CD4-positive, alpha-beta T cell treated with Interleukin-1 beta for 1 hour (primary cell): ENCODE data around the gene NPPA.

Experiments used
- DNase-seq, 2 donors: peaks; one replicate each; pipeline ENCODE4 v3.0.0-alpha.2; 2020 to 2022

The NPPA gene

DNA sequence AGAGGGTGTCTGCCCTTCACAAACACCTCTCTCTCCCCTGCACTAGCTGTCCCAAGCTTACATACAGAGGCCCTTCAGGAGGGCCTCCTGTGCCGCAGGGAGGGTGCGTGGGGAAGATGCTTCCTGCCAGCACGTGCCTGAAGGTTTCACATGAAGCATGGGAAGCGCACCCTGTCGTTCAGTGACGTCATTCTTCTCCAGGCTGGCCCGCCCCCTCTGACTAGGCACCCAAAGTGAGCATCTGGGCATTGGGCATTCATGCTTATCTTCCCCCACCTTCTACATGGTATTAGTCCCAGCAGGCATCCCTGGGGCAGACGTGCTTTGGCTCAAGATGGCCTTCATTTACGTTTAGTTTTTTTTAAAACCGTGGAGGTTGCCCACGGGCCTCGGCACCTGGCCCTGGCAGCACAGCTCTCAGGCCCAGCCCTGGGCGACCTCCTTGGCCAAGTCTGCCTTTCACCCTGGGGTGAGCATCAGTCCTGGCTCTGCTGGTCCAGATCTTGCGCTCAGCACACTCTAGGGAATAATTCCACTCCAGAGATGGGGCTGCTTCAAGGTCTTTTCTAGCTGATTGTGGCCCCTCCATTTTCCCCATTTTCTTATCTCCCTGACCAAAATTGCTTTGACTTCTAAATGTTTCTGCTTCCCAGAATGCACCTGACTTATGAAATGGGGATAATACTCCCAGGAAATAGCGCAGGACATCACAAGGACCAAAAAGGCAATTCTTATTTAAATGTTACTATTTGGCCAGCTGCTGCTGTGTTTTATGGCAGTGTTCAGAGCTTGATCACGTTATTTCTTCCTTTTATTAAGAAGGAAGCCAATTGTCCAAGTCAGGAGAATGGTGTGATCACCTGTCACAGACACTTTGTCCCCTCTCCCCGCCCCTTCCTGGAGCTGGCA, 6.1 kb downstream of the NPPA start:
- peak in 1 of 2 donors; percentile 10 for DNase-seq

DNA sequence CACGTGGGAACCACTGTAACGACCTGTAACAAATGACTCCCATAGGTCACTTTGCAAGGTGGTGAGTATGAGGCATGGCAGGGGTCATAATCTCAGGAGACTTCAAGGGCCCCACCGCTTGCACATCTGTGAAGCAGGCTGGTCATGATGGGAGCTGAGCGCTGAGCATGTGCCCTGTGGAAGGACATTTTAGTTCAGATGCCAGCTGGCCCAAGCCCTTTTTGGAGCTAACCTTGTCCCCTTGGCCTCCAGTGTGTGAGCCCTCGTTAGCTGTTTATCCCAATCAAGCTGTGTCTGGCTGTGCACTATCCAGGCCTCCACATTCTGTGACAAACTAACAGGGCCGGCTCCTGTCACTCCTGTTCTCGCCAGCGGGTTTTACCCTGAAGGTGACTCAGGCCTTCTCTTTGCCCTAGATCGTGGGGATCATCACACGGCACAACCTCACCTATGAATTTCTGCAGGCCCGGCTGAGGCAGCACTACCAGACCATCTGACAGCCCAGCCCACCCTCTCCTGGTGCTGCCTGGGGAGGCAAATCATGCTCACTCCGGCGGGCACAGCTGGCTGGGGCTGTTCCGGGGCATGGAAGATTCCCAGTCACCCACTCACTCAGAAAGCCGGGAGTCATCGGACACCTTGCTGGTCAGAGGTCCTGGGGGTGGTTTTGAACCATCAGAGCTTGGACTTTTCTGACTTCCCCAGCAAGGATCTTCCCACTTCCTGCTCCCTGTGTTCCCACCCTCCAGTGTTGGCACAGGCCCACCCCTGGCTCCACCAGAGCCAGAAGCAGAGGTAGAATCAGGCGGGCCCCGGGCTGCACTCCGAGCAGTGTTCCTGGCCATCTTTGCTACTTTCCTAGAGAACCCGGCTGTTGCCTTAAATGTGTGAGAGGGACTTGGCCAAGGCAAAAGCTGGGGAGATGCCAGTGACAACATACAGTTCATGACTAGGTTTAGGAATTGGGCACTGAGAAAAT, 7.6 kb downstream of the NPPA start:
- no peak for DNase-seq

DNA sequence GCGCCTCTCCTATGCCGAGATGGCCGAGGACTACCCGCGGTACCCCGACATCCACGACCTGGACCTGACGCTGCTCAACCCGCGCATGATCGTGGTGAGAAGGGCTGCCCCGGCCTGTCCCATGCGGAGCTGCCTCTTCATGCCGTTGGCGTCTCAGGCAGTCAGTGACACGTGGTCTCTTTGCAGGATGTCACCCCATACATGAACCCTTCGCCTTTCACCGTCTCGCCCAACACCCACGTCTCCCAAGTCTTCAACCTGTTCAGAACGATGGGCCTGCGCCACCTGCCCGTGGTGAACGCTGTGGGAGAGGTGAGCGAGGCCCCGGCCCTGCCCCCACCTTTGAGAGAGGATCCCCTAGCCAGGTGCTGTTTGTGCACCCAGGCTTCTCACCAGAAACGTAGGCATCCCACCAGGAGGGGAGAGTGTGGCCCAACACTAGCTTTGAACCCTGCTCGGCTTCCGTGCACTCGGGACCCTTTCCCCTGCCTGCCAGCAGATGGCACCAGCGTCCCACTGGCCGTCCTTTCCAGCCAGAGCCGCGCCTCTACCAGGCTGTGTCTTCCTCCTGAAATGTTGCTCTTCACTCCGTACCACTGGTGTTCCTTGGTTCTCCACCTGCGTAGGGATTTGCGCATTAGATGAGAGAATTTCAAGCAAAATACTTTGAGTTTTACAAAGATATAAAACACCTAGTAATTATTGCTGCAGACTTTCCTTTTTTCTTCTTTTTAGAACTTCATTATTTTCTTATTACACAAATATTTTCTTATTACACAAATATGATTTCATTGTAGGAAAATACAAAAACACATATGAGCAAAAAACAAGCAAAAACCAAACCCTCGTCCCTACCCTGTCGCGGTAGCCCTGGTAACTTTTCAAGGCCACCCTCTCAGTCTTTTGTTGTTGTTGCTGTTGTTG, 9.0 kb downstream of the NPPA start:
- peak; percentile 72 to 73 for DNase-seq

DNA sequence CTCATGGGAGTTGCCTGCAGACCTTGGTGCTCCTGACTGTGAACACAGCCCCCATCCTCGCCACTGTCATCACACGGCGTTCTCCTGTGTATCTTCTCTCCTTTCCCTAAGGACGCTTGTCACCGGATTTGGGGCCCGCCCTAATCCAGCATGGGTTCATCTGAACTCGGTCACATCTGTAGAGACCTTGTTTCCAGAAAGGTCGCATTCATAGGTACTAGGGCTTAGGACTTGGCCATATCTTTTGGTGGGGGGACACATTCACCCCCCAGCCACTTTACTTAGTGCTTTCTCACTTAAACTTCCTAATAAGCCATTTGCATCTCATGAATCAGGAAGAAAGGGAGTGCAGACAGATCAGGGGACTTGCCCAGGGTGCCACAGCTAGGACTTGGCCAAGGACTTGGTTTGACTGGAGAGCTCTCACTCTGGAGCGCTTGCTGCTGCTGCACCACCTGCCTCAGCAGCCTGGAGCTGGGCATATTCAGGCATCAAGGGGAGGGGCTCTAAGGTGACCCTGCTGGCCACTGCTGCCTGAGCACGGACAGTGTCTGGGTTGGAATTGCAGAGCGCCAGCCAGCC, 9.7 kb downstream of the NPPA start:
- DNase-seq = no peak

- DNase-seq = no peak
Measured at GRCh38 chr1:11836955-11837766, 10.4 kb downstream of the NPPA start.

- no peak for DNase-seq
Measured at GRCh38 chr1:11835441-11836225, 11.9 kb downstream of the NPPA start.

DNA sequence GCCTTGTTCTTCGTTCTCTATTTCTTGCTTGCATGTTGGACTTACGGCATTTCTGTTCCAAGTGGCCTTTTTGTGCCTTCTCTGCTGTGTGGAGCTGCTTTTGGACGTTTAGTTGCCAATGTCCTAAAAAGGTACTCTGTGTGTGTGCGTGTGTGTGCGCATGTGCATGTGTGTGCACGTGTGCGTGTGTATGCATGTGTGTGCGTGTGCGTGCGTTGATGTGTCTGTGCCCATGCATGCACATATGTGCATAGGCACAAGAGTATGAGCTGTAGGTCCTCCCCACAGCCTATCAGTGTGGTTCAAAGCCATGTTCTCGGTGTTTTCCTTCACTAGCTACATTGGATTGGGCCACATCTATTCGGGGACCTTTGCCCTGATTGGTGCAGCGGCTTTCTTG, 13.7 kb downstream of the NPPA start:
- no peak for DNase-seq

DNA sequence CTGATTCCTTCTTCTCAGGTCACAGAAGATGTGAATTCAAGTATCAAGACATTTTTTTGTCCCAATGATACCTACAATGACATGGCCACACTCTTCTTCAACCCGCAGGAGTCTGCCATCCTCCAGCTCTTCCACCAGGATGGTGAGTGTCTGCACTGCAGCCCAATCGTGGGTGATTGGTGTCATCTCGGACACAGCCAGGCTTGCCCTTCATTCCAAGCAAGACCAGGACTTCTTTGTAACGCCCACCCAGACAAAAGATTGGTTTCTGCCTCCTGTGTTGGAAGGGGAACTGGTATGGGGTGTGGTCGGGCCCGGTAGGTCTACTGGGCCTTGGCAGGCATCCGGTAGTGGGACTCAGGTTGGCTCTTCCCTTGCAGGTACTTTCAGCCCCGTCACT, 14.1 kb downstream of the NPPA start:
- no peak for DNase-seq

GRCh38 chr1:11831945-11832725, 15.4 kb downstream of the NPPA start:
- no peak for DNase-seq

DNA sequence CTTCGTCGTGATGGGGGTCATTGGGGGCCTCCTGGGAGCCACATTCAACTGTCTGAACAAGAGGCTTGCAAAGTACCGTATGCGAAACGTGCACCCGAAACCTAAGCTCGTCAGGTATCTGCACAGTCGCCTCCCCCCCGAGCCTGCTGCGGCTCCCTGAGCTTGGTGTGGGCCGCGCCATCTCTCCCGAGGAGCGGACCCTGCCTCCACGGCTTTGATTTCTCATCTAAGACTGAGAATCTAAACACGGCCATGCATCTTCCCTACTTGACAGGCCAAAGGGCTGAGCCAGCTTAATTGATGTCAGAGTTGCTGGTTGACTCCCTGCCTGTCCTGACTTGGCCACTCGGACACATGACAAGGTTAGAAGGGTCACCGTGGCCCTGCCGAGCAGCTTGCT, 19.1 kb downstream of the NPPA start:
- DNase-seq = no peak

- DNase-seq = no peak
Measured at GRCh38 chr1:11826946-11827345, 20.6 kb downstream of the NPPA start.

GRCh38 chr1:11825131-11825530, 22.5 kb downstream of the NPPA start:
- no peak for DNase-seq

GRCh38 chr1:11823366-11824137, 24.0 kb downstream of the NPPA start:
- DNase-seq = no peak

- no peak for DNase-seq
Measured at GRCh38 chr1:11822091-11822490, 25.5 kb downstream of the NPPA start.

GRCh38 chr1:11817192-11817591, 30.4 kb downstream of the NPPA start:
- no peak for DNase-seq

DNA sequence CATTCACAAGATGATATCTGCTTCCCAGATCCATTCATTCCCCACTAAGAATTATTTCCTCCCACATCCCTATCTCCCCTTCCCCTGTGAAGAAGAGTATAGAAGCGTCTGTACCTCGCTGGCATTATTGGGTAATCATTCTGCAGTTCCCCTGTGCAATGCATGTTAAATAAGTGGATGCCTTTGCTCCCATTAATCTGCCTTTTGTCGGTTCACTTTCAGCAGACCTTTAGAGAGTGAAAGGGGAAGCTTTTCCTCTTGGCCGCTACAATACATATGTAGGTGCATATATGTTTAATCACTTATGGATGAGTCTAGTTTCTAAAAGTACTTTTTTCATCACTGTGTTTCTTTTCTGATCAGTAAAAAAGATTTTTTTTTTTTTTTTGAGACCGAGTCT, 34.6 kb downstream of the NPPA start:
- no peak for DNase-seq

GRCh38 chr1:11807133-11807532, 40.5 kb downstream of the NPPA start:
- DNase-seq = no peak

DNA sequence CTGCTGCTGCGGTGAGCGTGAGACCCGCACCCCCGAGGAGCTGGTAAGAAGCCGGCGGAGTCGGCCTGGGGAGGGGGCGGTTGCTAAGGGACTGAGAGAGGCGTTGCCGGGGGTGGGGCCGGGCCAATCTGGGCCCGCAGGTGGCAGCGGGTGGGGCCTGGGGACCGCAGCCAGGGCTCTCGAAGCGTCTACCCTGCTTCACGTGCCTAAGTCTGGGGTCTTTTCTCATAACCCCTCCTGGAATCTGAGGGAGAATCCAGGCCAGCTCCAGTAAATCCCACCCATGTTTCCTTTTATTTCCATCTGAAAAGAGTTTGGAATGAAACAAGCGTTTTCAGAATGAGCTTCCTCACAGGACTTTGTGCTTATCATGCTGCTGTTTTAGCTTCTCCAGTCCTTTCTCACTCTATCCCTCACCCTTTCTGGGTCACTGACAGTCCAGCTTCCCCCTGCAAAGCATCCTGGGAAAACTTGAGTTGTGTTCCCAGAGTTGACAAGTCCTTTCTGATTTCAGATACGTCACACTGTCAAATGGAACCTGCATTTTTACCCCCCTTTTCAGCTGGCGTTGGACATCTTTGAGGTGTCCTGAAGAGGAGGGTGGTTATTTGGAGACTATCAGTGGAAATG, 41.2 kb downstream of the NPPA start:
- peak; percentile 21 to 27 for DNase-seq
